Testis (tissue), 3 donors: Measurements from ENCODE around the gene PRR30. TPM values are rescaled to one million over a fixed set of nuclear protein-coding genes. Genes with fewer than 3 reads are reported as not detected.

ENCODE experiments used
- DNase-seq: peaks from one replicate; pipeline ENCODE4 v3.0.0-alpha.2; 2019
- H3K27ac ChIP-seq, 2 donors: fragments of 200-600 bp; sonication (generic); one replicate each; pipeline ENCODE4 v1.5.1; 2019
- H3K27me3 ChIP-seq: fragments of 200-600 bp; sonication (generic); one replicate; pipeline ENCODE4 v1.5.1; 2019
- H3K36me3 ChIP-seq: fragments of 200-600 bp; sonication (generic); one replicate; pipeline ENCODE4 v1.5.1; 2017; ENCODE audit warnings: low read depth; ENCODE audit errors: missing control alignments
- H3K4me1 ChIP-seq: fragments of 200-600 bp; sonication (generic); one replicate; pipeline ENCODE4 v1.5.1; 2019
- H3K4me3 ChIP-seq, 2 donors: fragments of 200-600 bp; sonication (generic); one replicate each; pipeline ENCODE4 v1.5.1; 2017 to 2019
- H3K9me3 ChIP-seq: fragments of 200-600 bp; sonication (generic); one replicate; pipeline ENCODE4 v1.5.1; 2017
- POLR2A ChIP-seq: fragments of 450-650 bp; IDR thresholded peaks from one replicate; pipeline ENCODE4 v1.6.1; 2017; ENCODE audit warnings: antibody characterized with exemption, mild to moderate bottlenecking, moderate library complexity
- WGBS, 2 donors: methylation state at CpG; one replicate each; pipeline ENCODE4 v1.1.5; 2018; 5-methylcytosine and 5-hydroxymethylcytosine counted together
- intact Hi-C: fragments of 100-400 bp; cut with DNase I; formaldehyde crosslinking; loops from one replicate; pipeline ENCODE4 v1.15.1; 2023; ENCODE audit warnings: low total_unique reads
- polyA plus RNA-seq: library from polyadenylated mRNA; stranded (reverse); fragments of 350-450 nt; fragmentation: Illumina TruSeq; extraction: RNeasy Lipid Tissue Mini Kit (QIAGEN cat#74804); gene quantifications from one replicate; pipeline ENCODE4 v1.2.3, GENCODE V29; 2014; ENCODE audit warnings: low read depth, low replicate concordance; ENCODE audit not compliant: insufficient read depth
- total RNA-seq, 2 donors: library from RNA; depleted of rRNA; stranded (reverse); fragments of >200 nt; gene quantifications; one replicate each; pipeline ENCODE4 v1.2.3, GENCODE V29; 2016
- TF ChIP-seq, protein P1 (sequence below), 3 experiments: fragments of 450-650 bp in 2 of 3; fragments of 200-600 bp in 1 of 3; sonication (generic) in 1 of 3; IDR thresholded peaks; one replicate each; pipeline ENCODE4 v1.5.1; 2016 to 2019; ENCODE audit warnings: antibody characterized with exemption in 3 of 3, mild to moderate bottlenecking in 2 of 3, moderate library complexity in 1 of 3

PRR30 gene
- total and polyA plus RNA-seq, 3 donors from 2014 or later: 12.8 to 153 (median 55.4) TPM

DNA sequence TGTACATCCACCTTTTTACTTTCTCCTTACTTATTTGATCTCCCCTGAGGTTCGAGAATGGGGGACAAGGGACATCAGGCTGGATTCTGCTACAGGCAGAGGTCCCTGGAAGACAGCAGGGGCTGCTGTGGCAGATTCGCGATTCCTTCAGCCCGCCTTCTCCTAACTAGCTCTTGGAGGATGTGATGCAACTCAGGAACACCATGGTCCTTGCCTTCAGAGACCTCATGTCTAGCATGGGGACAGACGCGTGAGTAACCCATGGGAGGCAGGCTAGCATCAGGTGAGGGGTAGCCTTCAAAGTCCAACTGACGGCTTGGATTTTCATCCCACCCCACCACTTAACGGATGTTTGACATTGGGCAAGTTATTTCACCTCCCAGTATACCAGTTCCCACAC, 8.7 kb upstream of the PRR30 start:
- intact Hi-C loops: no loop called here
- WGBS, 2 donors: 92 to 94% methylated on average over 6 to 8 of the region's 8 CpGs
- Histone ChIP-seq H3K27me3 (no peaks in the 10 kb centered on the region), H3K4me3 (no peak overlapping the region), H3K27ac (no peak overlapping the region), H3K4me1 (peaks cover 15% of the 10 kb centered on the region), H3K36me3 (no peaks in the 10 kb centered on the region), H3K9me3 (no peaks in the 10 kb centered on the region)
- no peak for DNase-seq
- TF ChIP-seq, protein P1, sequence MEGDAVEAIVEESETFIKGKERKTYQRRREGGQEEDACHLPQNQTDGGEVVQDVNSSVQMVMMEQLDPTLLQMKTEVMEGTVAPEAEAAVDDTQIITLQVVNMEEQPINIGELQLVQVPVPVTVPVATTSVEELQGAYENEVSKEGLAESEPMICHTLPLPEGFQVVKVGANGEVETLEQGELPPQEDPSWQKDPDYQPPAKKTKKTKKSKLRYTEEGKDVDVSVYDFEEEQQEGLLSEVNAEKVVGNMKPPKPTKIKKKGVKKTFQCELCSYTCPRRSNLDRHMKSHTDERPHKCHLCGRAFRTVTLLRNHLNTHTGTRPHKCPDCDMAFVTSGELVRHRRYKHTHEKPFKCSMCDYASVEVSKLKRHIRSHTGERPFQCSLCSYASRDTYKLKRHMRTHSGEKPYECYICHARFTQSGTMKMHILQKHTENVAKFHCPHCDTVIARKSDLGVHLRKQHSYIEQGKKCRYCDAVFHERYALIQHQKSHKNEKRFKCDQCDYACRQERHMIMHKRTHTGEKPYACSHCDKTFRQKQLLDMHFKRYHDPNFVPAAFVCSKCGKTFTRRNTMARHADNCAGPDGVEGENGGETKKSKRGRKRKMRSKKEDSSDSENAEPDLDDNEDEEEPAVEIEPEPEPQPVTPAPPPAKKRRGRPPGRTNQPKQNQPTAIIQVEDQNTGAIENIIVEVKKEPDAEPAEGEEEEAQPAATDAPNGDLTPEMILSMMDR (IDR thresholded peaks at IDR 0.05): no peak
- TF ChIP-seq POLR2A: no peak

DNA sequence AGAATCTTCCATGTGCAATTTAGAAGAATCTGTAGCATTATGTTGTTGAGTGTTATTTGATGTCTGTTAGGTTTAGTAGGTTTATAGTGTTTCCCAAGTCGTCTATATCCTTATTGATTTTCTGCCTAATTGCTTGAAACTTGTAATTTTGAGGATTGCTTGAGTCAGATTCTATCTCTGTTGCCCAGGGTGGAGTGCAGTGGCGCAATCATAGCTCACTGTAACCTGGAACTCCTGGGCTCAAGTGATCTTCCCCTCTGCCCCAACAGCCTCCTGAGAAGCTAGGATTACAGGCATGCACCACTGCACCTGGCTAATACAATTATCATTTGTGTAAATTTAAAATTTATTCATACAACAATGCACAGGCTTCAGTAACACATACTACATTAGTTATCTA, 6.5 kb upstream of the PRR30 start:
- Histone ChIP-seq H3K27me3 (no peaks in the 10 kb centered on the region), H3K9me3 (no peaks in the 10 kb centered on the region), H3K36me3 (no peaks in the 10 kb centered on the region), H3K4me1 (peaks cover 15% of the 10 kb centered on the region), H3K27ac (no peak overlapping the region), H3K4me3 (no peak overlapping the region)
- intact Hi-C loops: no loop called here
- TF ChIP-seq POLR2A: no peak
- TF ChIP-seq, protein P1 (IDR thresholded peaks at IDR 0.05): no peak
- DNase-seq: no peak
- WGBS, 2 donors: 74 to 89% methylated on average over 2 of the region's 2 CpGs

DNA sequence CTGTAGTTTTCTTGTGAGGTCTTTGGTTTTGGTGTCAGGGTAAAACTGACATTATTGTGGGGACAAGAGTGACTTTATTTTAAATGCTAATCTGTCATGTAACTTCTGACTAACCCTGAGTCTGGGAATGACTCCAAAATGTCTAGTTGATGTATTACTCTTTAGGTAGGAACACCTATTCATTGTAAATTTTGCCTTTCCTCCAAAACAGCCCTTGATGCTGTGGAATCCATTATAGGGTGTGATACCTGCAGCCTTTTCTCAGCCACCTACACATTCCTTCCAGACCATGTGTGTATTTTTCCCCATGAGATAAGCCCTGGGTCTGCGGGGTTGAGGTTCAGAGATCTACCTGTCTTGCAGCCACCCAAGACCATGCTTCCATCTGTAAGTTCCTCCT, 4.1 kb upstream of the PRR30 start:
- H3K27ac ChIP-seq: no peak overlapping the region
- H3K4me1 ChIP-seq: no peaks in the 10 kb centered on the region
- WGBS, 2 donors: 86 to 95% methylated on average over 1 of the region's 1 CpG
- no peak overlapping the region for H3K4me3 ChIP-seq
- no peak for DNase-seq
- H3K27me3 ChIP-seq: no peaks in the 10 kb centered on the region
- intact Hi-C loops: no loop called here
- no peaks in the 10 kb centered on the region for H3K36me3 ChIP-seq
- TF ChIP-seq, protein P1 (IDR thresholded peaks at IDR 0.05): no peak
- no peak for TF ChIP-seq POLR2A
- H3K9me3 ChIP-seq: no peaks in the 10 kb centered on the region

DNA sequence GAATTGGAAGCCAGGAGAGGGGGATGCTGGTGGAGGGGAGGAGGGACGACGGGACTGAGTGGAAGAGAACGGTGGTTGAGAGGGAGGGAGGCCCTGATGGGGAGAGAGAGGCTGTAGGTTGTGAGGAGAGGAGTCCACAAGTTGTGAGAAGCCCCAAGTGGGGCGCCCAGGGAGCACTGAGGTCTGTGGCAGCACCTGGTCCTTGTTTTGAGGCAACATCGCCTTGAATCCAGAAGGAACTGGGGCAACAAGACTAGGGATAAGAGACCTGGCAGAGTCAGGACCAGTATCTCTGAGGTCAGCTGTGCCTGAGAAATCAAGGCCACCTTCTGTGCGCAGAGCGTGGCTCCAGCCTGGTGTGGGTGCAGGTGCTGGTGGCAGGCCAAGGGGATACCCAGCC, 1.1 kb downstream of the PRR30 start:
- intact Hi-C loops: no loop called here
- no peak overlapping the region for H3K4me3 ChIP-seq
- H3K27me3 ChIP-seq: no peaks in the 10 kb centered on the region
- WGBS, 2 donors: 73 to 78% methylated on average over 7 of the region's 7 CpGs
- TF ChIP-seq, protein P1 (IDR thresholded peaks at IDR 0.05): no peak
- no peak for TF ChIP-seq POLR2A
- no peaks in the 10 kb centered on the region for H3K36me3 ChIP-seq
- no peak overlapping the region for H3K27ac ChIP-seq
- H3K9me3 ChIP-seq: no peaks in the 10 kb centered on the region
- peaks cover 5% of the 10 kb centered on the region for H3K4me1 ChIP-seq
- no peak for DNase-seq

DNA sequence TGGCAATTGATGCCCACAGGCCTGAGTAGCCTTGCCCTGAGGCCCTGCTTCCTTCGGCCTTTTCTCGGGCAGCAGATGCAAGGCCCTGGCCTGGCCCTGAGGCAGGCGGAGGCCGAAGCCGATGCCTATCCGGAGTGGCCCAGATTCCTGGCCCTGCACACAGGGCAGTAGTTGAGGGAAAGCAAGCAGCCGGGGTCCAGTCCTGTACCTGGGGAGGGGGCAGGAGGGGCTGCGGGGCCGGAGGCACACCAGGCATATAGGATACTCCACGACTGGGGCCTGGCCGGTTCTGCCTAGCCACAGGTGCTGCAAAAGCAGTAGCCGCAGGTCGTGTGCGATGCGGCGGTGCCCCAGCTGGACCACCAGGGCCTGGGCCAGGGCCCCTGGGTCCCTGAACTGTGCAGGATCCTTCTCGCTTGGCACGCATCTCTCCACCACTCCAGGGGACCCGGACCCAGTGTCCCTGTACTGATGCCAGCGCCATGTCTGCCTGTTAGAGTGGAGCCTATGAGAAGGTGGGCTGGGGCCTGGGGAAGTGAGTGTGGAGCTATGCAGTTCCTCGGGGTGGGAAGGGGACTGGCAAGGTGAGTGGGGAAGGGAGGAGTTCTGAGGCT, 1.8 kb downstream of the PRR30 start:
- Histone ChIP-seq H3K27me3 (no peaks in the 10 kb centered on the region), H3K9me3 (no peaks in the 10 kb centered on the region), H3K36me3 (no peaks in the 10 kb centered on the region), H3K4me1 (peaks cover 11% of the 10 kb centered on the region), H3K27ac (no peak overlapping the region), H3K4me3 (no peak overlapping the region)
- WGBS, 2 donors: 91 to 92% methylated on average over 14 to 21 of the region's 21 CpGs
- no peak for DNase-seq
- TF ChIP-seq, protein P1 (IDR thresholded peaks at IDR 0.05): no peak
- no peak for TF ChIP-seq POLR2A
- intact Hi-C loops: no loop called here
